Measurements from ENCODE around the gene ARHGAP27. TPM values are rescaled to one million over a fixed set of nuclear protein-coding genes. Genes with fewer than 3 reads are reported as not detected.
A peak's percentile ranks its signal among the peaks of the same experiment; 100 is the strongest.

The ARHGAP27 gene
- total and polyA plus RNA-seq, 2 of the 13 experiments (the other 11 are each of a cell fraction or from before 2014, with no cell fraction given), result 15.5 to 18.9 TPM

DNA sequence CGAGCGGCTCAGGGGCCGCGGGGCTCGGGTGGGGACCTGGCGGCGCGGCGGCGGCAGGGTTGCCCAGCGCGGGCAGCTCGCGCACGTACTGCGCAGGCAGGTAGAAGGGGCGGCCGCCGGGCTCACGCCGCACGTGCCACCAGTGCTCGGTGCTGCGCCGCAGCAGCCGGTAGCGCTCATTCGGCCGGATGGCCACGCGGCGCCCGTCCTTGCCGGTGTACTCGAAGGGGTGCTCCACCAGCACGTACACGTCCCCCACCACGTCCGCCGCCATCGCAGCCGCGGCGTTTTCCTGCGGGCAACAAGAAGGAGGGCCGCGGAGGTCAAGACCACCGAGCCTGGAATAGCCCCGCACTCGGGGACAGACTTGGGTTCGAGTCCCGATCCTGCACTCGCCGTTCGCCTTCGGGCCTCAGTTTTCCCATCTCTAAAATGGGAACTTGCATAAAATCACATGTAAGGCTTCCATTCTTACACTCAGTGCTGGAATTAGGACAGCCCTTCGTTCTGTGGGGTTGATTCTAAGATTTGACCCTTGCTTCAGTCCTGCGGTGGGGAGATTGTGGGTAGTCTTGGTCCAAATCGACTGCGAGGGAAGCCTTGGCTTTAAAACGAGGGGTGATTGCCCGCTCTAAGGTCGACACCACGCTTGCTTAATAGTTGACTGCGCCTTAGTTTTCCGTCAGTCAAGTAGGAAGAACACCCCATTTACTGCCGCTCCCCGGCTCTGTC lies 2.5 kb downstream of the ARHGAP27 start (continued):
- TF ChIP-seq ESRRA (CRISPR knock-in tag; IDR thresholded peaks at IDR 0.05; ENCODE audit: low read depth) (no peak), ZNF879 (CRISPR knock-in tag; IDR thresholded peaks at IDR 0.05) (no peak), GTF2F1 (IDR thresholded peaks at IDR 0.05; ENCODE audit: low read length) (no peak), HNRNPL (IDR thresholded peaks at IDR 0.05; ENCODE audit: low read depth, low read length) (no peak), KLF9 (CRISPR knock-in tag; IDR thresholded peaks at IDR 0.05; ENCODE audit: low read depth) (no peak), ADNP (CRISPR knock-in tag; IDR thresholded peaks at IDR 0.05) (peak; percentile 91), ZNF562 (CRISPR knock-in tag; IDR thresholded peaks at IDR 0.05; ENCODE audit: borderline replicate concordance) (no peak), ZNF83 (CRISPR knock-in tag; IDR thresholded peaks at IDR 0.05; ENCODE audit: borderline replicate concordance) (no peak), MZF1 (CRISPR knock-in tag; IDR thresholded peaks at IDR 0.05; ENCODE audit: borderline replicate concordance) (no peak), SMARCE1 (IDR thresholded peaks at IDR 0.05; ENCODE audit: borderline replicate concordance) (no peak), EEA1 (CRISPR knock-in tag; IDR thresholded peaks at IDR 0.05; ENCODE audit: borderline replicate concordance) (no peak)
- TF ChIP-seq, protein P1, sequence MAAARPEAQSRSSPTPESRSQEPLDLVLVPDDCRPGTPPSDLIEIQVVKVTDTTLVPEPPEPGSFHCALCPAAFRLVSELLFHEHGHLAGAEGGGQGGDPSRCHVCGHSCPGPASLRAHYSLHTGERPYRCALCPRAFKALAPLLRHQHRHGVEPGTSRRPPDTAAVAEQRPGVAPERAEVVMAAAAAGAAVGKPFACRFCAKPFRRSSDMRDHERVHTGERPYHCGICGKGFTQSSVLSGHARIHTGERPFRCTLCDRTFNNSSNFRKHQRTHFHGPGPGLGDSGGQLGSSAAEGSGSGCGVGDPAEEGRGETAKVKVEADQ (CRISPR knock-in tag; IDR thresholded peaks at IDR 0.05; ENCODE audit: borderline replicate concordance), result no peak
- TF ChIP-seq, protein P2, sequence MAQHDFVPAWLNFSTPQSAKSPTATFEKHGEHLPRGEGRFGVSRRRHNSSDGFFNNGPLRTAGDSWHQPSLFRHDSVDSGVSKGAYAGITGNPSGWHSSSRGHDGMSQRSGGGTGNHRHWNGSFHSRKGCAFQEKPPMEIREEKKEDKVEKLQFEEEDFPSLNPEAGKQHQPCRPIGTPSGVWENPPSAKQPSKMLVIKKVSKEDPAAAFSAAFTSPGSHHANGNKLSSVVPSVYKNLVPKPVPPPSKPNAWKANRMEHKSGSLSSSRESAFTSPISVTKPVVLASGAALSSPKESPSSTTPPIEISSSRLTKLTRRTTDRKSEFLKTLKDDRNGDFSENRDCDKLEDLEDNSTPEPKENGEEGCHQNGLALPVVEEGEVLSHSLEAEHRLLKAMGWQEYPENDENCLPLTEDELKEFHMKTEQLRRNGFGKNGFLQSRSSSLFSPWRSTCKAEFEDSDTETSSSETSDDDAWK (CRISPR knock-in tag; IDR thresholded peaks at IDR 0.05), result no peak
- TF ChIP-seq, protein P3, sequence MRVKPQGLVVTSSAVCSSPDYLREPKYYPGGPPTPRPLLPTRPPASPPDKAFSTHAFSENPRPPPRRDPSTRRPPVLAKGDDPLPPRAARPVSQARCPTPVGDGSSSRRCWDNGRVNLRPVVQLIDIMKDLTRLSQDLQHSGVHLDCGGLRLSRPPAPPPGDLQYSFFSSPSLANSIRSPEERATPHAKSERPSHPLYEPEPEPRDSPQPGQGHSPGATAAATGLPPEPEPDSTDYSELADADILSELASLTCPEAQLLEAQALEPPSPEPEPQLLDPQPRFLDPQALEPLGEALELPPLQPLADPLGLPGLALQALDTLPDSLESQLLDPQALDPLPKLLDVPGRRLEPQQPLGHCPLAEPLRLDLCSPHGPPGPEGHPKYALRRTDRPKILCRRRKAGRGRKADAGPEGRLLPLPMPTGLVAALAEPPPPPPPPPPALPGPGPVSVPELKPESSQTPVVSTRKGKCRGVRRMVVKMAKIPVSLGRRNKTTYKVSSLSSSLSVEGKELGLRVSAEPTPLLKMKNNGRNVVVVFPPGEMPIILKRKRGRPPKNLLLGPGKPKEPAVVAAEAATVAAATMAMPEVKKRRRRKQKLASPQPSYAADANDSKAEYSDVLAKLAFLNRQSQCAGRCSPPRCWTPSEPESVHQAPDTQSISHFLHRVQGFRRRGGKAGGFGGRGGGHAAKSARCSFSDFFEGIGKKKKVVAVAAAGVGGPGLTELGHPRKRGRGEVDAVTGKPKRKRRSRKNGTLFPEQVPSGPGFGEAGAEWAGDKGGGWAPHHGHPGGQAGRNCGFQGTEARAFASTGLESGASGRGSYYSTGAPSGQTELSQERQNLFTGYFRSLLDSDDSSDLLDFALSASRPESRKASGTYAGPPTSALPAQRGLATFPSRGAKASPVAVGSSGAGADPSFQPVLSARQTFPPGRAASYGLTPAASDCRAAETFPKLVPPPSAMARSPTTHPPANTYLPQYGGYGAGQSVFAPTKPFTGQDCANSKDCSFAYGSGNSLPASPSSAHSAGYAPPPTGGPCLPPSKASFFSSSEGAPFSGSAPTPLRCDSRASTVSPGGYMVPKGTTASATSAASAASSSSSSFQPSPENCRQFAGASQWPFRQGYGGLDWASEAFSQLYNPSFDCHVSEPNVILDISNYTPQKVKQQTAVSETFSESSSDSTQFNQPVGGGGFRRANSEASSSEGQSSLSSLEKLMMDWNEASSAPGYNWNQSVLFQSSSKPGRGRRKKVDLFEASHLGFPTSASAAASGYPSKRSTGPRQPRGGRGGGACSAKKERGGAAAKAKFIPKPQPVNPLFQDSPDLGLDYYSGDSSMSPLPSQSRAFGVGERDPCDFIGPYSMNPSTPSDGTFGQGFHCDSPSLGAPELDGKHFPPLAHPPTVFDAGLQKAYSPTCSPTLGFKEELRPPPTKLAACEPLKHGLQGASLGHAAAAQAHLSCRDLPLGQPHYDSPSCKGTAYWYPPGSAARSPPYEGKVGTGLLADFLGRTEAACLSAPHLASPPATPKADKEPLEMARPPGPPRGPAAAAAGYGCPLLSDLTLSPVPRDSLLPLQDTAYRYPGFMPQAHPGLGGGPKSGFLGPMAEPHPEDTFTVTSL (CRISPR knock-in tag; IDR thresholded peaks at IDR 0.05; ENCODE audit: borderline replicate concordance), result no peak

Measured in HepG2 (cell line).